Stimulated activated CD4-positive, alpha-beta T cell treated with anti-CD3 and anti-CD28 coated beads, Interleukin-2, amount 100 ng/mL, for 48 hours (primary cell): ENCODE data around the gene PPT2.
"Not testable (repeated sequence)": the region's sequence is repeated elsewhere in the genome, so short reads cannot be mapped to it uniquely, and the experiment has no call there.

ENCODE experiments used
- DNase-seq, 2 donors: peaks; one replicate each; pipeline ENCODE4 v3.0.0-alpha.2; 2020

PPT2 gene

DNA sequence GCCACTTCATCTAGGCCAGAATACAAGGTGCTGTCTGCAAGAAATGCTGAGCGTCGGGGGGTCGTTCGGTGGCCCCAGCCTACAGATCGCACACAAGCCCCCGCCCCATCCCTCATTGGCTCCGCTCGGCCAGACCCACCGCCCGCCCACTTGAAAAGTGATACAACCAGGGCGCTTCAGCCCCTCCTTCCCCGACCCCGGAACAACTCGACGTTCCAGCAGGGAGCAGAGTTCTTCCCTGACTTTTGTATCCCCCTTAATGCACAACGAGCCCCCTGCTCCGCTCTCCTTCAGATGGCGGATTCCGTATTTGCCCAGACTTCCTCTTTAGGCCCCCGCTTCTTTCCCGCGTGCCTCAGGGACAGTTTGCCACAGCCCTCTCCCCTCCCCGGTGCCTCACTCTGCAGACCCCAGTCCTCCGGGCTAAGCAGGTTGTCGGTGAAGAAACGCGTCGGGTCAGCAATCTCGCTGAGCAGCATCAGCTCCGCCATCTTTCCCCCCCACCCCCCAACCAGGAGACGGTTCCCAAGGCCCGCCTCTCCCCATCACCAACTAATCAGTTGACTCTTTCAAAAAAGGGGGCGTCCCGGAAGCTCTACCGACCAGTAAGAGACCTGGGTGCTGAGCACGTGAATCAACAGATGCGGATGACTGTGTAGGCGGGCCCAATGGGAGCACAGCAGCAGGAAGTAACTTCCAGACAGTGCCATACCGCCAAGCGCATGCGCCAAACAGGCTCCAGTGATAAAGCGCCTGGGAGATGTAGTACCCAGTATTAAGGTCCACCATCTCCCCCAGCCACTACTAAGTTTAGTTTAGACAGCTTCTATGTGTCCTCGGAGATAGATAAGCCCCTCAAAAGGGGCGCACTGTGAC, 26.0 kb upstream of the PPT2 start, which contains the start of gene ATF6B:
ATF6B (minus strand) TSS at position 530 of the 876 bp plus-strand sequence; CDS start at position 491, 39 bp downstream.
- peak; percentile 89 to 90 for DNase-seq

DNA sequence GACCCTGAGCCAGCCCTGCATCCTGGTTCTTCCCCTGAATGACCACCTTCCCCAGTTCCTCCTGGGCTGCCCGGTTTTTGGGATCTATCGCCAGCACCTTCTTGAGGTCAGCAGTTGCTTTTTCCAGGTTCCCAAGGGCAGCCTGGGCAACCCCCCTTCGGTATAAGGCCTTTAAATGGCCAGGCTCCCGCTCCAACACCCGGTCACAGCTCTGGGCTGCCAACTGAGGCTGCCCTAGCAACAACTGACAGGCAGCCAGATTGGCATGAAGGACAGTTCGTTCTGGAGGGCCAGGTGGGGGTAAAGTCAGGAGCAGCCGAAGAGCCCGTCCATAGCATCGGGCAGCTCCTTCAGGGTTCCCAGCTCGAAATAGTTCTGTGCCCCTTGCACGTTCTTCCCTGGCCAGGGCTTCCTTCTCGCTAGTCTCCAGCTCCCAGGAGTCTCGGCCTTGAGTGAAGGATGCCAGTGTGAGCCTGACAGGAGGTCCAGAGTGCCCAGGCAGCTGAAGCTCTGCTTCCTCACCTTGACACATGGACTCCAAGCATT, 25.1 kb upstream of the PPT2 start:
- no peak for DNase-seq

DNA sequence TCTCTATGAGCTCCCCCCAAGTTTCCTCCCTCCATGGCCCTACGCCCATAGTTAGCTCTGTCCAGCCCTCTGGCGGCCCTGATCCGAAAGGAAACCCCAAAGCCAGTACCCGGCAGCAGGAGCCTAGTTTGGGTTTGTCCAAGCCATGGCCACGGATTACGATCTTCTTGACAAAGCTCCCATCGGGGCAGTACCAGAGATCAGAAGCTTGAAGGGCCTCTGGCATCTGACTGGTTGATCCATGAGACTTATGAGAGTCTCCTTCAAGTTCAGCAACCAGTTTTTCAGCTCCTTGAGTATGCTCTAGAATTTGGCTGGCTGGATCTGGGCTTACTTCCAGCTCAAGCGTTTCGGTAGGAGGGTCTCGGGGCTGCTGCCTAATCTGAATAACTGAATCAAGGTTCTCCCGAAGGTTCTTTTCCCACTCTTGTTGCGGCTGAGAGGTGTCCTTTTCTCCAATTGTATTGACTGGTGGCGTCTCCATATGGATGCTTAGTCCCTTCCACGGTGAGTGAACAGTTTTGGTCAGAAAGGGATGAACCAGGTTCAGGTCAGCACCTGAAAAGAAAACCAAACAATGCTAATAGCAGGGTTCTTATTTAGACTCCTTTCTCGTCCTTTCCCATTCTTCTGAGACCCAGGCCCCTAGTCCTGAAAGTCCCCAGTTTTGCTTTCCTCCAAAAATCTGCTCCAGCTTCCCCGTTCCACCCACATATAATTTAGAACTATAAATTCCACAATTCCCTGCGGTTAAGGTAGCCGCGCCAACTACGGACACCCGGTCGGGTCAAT, 24.4 kb upstream of the PPT2 start:
- no peak for DNase-seq

DNA sequence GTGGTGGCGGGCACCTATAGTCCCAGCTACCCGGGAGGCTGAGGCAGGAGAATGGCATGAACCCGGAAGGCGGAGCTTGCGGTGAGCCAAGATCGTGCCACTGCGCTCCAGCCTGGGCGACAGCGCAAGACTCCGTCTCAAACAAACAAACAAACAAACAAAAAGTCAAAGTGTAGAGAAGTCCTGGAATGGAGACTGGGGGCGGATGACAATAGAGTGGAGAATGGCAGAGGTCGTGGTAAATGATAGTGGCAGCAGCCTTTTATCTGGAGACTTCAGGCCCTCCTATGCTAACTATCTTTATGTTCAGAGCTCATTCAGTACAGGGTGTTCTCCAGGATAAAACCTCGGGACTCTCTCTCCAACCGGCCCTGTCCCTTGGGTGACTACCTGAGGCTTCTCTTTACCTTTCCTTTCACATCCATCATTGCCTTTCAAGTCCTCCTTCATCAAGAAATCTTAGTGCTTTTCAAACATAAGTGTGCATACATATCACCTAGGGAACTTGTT, 22.4 kb upstream of the PPT2 start:
- no peak for DNase-seq

DNA sequence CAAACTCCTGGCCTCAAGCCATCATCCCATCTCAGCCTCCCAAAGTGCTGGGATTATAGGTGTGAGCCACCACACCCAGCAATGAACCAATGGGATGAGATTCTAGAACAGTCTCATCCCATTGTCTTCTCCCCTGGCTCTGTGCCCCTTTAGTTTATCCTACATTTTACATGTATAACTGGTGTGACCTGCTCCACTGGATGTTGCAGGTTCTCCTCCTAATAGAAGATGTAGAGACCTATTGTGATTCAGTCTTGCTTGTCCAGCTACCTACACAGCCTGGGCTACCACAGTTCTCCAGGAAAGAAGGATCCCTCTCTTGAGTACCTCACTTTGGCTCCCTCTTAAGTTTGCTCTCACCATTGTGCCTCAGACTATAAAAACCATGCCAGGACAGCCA, 21.8 kb upstream of the PPT2 start:
- no peak for DNase-seq

DNA sequence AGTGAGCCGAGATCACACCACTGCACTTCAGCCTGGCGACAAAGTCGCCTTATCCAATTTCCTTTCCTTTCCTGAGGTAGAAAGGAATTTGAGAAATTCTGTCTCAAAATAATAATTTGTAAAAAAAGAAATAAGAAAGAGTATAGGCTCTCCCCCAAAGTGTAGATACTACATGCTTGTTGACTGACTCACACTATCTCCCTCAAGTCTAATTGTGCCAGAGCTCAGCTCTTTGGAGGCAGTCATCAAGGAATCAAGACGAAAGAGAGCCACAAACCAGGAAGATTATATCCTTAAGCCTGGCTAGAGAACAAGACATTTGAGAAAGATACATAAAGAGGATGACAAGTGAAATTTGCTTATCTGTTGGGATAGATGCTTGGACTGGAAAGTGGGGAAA, 20.2 kb upstream of the PPT2 start:
- DNase-seq = no peak

DNA sequence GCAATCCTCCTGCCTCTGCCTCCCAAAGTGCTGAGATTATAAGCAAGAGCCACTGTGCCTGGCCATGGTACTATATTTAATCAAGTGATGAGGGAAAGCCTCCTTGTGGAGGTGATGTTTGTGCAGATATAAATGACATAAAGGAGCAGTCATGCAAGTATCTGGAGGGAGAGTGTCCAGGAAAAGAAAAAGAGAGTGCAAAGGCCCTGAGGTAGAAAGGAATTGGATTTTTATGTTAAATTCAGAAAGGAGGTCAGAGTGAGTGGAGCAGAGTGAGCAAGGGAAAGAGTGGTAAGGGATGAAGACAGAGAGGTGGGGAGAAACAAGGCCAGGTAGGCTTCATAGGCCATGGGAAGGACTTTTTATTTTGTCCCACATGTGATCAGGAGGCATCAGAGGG, 16.5 kb upstream of the PPT2 start:
- DNase-seq = no peak

DNA sequence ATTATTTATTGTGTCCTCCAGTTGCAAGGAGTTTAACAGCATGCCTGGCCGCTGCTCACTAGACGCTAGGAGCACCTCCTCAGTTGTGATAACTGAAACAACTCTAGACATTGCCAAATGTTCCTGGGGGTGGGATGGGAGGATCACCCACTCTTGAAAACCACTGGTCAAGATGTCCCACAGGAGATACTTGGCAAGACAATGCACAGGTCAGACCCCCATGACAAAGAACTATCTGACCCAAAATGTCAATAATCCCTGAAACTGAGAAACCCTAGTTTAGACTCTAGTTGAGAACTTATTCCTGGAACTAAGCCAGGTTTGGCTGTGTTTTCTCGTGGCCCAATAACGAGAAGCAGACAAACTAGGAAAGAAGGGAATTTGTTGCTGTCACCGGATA, 14.4 kb upstream of the PPT2 start:
- no peak for DNase-seq

DNA sequence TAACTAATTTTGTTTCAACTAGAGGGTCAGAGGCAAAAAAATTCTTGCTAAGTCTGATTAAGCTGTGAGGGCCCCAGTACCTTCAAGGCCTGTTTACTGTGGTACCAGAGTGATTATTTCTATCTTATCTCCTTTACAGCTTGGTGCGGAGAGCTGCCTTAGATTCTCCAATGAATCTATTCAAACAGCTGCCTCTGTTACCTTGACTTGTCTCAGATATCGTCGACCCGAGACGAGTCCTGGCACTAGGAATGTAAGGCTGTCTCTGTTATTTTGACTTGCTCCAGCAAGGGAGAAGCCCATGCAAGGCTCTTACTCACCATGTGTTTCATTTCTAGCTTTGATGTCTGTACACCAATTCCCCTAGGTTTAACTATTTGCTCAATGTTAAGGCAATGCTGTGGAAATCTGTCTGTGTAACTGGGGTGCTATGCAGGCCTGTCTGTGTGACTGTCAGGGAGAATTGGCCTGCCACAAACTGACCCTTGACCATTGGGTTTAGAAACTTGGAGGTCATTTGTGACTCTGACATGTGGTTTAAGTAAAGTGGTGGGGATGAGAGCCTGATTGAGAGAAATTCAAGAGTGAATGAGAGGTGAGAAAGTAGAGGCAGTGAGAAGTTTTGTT, 13.4 kb upstream of the PPT2 start:
- DNase-seq = no peak

DNA sequence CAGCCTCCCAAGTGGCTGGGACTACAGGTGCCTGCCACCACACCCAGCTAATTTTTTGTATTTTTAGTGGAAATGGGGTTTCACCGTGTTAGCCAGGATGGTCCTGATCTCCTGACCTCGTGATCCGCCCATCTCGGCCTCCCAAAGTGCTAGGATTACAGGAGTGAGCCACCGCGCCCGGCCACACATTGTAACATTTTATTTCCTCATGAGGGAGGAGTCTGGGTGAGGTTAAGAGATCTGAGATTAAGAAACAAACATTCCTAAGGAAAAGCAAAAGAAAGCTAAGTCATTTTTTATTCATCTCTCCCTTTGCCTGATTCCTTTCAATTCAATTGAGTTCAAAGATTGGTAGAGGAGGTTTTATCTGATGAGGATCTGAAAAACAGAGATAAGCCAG, 9.7 kb upstream of the PPT2 start:
- DNase-seq = not testable (repeated sequence)

DNA sequence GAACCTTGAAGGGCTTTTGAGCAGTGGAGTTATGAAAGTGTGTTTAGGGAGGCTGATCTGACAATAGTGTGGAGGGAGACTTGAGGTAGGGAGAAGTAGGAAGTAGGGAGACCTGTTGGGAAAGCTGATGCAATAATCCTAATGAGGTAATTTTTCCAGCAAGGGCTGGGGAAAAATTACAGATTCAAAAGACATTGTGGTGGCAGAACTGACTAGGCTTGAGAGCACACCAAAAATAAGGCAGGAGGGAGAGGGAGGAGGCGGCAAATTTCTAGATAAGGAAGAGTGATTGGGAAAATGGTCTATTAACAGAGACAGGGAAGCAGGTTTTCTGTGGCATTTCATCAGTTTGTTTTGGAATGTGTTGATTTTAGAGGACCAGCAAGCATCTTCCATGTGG, 7.7 kb upstream of the PPT2 start:
- DNase-seq = no peak

DNA sequence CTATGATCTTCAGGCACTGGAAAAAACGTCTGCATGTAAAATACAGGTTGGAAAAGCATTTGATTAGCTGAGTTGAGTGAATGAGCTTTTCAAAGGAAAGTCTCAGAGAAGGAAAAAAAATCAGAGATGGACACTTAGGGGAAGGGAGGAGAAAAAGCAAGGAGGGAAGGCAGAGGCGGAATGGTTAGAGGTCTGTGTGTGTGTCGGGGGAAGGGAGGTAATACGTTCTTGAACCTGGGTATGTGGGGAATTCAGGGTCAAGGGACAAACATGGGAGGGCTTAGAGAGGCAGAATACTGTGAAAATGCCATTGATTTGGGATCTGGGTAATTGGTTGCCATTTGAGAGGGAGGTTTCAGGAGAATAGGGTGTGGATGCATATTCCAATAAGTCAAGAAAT, 7.3 kb upstream of the PPT2 start:
- DNase-seq = no peak

DNA sequence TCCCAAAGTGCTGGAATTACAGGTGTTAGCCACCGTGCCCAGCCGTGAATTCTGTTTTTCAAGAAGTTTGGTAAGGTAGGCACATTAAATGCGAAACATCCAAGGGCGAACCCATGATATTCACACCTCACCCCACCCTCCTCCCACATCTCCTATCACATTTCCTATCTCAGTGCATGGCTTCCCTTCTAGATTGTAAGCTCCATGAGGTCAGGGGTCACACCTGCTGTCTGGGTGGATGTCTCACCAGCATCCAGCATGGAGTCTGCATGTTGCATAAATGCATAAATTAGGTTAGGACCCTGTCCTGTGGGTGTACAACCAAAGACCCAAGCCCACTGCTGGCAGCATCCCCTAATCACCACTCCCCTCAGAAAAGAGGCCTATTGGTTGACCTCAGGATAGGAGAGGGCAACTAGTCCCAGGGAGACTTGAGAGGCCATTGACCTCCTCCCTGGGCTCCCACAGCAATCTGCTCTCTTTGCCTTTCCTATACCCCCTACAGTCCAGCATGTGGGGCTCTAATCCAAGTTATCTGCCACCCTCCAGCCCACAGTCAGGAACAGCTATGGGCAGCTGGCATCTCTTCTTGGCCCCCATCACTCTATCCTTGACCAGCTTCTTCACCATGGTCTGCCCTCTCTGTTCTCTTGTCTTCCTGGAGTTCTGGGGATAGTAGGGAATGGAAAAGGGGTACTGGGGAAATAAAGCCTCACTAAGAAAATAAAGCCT, 6.4 kb upstream of the PPT2 start:
- DNase-seq = no peak

DNA sequence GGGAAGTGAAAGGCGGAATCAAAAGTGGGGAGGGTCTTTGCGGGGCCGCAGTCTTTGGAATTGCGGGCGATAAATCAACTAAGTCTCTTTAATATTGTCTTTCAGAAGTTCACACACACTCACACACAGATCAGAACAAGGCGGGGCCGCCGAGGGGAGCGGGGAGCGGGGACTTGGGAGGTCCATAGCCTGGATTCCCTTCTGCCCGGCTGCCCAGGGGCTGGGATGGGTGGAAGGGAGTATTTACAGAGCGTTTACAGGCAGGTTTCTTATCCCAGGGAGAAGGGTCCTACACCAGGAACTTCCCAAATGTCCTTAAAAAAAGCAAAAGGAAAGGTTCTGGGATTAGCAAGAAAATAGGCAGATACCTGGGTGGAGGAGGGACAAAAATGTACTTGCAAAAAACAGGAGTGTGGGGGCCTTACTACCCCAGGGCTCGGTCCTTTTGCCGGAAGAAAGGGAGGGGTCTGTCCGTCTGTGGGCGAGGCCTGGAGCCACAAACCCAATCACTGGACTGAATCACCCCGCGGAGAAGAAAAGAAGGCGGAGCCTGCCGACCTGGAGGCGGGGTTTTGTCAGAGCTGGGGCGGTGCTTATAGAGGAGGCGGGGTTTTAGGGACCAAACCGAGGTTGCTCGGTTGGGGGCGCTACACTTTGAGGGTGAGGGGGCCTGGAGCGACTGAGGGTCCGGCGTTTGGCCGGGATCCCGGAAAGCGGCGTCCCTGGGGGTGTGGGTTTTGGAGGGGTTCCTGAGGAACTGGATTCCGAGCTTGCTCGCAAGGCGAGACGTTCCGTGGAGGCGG, 5.5 kb upstream of the PPT2 start:
- DNase-seq = peak; percentile 61 to 78

DNA sequence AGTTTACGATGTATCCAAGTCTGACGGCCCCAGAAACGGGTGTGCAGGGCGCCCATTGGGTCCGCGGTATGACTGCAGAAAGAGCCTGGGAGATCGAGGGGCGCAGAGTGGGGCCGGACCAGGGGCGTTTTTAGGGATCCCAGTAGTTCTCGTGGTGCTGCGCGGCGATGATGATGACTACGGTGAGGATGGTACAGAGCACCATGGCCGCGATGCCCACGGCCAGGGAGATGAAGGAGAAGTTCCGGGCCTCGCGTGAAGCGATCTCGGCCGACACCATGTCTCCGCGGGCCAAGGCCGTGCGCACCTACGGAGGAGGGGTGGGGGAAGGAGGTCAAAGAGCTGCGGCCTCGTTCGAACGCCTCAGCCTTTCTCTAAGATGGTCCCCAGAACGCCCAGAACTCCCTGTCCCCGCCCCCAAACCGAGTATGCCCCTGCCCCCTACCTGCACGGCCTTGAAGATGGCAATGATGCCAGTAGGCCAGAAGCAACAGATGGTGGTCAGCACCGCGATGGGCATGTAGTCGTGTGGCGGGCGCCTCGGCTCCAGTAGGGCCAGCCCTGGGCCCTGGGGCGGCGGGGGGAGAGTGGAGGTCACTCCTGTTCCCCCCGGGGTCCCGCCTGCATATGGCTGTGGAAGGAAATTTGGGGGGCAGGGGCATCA, 4.7 kb upstream of the PPT2 start:
- no peak for DNase-seq

DNA sequence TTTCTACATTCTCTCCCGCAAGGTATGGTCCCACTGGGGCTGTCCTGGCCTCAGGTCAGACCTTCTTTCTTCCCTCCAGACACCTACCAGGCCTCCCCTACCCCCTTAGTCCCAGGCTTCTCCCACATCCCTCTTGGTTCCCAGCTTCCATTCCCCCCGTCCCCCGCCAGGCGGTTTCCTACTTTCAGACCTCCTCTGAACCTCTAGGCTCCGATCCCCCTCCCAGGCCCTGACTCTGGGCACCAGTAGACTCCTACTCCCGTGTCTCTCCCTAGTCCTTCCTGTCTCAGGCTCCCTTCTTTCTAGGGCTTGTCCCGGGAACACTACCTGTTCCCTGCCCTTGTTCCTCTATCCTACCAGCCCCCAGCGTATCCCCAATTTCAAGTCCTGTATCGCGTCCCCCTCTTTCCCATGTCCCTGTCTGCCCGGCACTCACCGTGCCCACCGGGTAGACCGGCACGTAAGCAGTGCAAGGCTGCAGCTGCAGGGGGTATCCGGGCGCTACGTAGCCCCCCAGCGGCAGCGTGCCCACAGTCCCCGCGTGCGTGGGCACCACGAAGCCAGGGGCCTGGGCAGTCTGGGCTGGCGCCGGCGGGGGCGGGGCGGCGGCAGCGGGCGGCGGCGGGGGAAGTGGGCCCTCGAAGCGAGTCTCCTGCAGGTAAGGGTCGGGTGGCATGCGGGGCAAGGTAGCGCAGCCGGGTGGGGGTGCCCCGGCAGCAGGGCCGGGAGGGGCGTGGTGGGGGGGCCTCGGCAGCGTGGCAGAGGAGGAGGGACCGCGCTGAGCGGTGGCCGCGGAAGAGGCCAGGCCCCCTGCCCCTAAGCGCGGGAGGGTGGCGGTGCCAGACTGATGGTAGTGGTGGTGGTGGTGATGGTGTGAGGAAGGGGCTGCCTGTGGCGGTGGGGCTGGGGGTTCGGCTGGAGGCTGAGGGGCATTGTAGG, 3.7 kb upstream of the PPT2 start:
- DNase-seq = no peak

DNA sequence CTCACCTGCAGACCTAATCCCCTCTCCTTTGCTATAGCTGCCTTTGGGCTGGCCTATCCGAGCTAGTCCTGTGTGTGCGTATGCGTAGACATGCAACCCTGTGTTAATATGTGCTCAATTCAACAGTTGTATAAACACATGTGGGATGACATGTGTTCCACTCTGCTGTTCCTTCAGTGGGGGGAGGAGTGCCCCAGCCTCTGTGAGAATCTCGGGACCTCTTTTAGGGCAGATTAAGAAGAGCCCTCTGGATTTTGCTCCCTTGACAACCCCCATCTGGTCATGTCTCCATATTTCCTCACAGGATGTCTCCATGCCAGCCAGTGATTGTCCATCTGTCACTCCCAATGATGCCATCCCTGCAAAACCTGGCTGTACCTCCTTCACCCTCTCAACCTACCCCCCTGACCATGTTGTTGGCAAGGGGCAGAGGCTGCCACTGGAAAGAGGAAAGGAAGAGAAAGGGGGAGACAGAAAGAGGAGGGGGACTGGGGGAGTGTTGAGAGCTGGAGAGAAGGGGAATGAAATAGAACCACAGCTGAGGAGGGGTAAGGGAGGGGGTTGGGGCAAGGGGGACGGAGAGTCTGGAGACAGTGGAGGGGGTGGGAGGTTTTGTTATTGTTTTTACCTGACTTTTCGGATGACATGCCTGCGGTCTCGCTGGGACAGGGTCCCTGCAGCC, 2.6 kb upstream of the PPT2 start:
- no peak for DNase-seq

DNA sequence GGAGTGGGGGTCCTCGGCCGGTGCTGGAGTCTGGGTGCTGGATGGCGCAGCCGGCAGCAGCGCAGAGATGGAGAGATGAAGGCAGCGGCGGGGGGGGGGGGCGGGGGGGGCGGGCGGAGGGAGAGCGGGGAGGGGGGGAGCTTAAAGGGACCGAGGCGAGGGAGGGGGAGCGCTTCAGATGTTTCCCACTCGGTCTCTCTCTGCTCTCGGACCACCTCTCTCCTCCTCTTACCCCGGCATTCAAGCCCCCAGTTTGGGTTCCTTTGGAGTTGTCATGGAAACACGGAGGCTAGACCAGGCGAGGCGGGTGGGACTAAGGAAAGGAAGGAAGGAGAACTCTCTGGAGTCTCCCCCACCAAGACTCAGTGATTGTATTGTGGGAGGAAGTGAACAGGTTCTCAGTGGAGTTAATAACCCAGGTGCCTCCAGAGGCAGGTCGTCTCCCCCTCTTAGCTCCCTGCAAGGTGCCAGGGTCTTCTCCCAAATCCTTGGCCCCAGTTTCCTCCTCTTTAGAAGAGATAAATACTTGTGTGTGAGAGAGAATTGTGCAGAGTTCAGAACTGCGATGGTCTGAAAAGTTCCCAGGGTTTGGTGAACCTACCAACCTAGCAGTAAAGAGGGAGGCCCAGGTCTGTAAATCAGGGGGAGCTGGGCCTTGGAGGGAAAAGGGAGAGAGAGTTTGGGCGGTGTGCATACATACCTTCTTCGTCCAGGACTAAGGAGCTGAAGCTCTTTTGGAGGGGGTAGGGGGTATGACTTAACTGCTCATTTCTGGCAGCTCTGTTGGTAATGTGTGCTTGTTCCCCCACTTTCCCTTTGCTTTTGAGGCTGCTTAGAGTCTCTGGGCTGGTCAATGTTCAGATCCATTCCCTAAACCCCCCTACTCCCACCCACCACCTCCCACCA, 1.8 kb upstream of the PPT2 start, which contains the start of gene PRRT1:
PRRT1 (minus strand) TSS at position 77 of the 906 bp plus-strand sequence. CDS start 112 bp downstream, outside the sequence.
- DNase-seq = no peak
